Stimulated activated CD4-positive, alpha-beta T cell treated with anti-CD3 and anti-CD28 coated beads, Interleukin-4, amount 100 ng/mL, for 4 hours (primary cell): ENCODE data around the gene SNPH.

Experiments used
- DNase-seq, 2 experiments: peaks; one replicate each; pipeline ENCODE4 v3.0.0-alpha.2; 2020

SNPH gene

DNA sequence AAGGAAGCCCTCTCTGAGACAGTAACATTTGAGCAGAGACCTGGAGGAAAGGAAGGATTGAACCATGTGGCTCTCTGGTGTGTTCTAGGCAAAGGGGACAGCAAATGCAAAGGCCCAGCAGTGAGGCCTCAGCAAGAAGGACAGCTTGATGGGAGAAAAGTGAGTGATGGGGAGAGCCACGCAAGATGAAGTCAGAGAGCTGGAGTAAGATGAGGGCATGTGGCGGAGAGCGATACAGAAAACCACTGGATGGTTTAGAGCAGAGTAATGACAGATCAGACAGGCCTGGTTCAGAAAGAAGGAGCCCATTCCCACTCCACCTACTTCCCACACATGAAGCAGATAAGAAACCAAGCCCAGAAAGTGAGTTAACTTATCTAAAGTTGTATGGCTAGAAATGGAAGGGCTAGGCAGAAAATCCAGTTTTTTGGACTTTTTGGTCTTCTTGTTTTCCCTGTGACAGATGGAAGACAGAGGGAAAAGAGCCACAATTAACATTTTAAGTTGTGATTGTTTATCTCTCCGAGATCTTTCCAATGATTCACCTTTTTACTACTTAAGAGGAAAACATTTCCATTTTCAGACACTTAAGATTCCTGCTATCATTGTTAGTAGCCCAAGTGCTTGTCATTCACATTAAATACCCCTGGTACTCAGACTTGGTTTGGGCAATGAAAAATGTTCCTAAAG is 723 bp upstream of the SNPH start:
- no peak for DNase-seq

DNA sequence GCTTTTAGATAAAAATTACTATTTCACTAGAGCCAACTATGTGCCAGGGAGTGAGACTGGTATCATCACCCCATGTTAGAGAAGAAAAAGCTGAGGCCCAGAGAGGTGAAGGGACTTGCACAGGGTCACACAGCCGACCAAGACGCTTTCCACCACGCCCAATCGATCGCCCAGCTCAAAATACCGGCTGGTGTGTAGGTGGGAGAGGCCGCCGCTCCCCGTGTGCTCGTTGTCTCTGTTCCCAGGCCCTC is 253 bp upstream of the SNPH start:
- DNase-seq, result no peak

DNA sequence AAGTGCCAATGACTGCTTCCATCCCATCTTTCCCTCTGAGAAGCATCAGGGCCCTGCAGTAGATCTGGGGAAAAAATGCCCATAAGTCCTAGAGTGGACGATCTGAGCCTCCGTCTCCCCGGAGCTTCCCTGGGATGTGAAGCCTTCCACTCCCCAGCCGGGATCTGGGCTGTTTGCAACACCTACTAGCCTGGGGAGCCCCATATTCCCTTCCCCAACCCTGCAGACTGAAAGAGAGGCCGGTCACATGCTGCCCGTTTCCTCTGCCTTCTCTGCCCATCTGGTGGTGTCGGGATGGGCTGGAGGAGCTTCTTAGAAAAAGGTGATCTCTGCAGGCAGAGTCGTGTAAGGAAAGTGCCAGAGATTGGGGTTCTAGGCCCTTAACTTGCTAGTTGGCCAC is 1.1 kb downstream of the SNPH start:
- no peak for DNase-seq

DNA sequence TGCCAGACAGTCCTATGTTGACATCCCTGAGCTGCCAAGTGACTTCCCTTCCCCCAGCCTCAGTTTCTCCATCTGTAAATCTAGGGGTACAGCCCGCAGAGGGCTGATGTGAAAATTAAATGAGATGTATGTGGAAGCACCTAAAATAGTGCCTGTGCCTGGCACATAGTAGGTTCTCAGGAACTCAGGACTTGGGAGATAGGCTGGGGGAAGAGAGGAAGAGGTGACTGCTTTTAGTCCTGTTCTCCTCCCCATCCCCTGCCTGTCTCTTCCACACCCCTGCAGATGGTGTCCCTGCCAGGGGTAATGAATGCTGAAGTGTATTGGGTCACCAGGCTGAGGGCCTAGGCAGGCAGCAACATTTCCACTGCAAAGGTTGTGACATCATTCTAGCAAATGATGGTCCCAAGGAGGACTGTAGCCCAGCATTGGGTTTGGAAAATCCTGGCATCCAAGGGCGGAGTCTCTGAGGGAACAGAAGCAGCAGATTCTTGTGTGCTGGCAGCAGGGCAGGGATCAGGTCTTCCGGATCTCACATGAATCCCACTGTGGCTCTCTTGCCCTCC is 1.8 kb downstream of the SNPH start:
- DNase-seq, result no peak

DNA sequence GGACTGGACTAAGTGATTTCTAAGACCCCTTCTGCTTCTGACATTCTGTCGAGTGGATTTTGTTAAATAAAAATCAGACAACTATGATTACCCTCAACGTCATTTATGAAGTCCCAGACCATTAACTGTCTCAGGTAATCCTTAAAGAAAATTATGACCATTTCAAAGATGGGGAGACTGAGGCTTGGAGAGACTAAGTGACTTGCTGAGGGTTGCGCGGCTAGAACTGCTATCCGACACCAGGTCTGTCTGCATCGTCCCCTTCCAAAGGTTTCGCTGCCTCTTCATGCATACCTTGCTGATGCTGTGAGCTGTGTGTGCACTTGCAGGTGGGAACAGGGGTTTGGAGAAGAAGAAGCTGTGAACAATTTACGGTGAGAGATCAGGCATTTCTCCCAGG is 3.1 kb downstream of the SNPH start:
- DNase-seq, result no peak

DNA sequence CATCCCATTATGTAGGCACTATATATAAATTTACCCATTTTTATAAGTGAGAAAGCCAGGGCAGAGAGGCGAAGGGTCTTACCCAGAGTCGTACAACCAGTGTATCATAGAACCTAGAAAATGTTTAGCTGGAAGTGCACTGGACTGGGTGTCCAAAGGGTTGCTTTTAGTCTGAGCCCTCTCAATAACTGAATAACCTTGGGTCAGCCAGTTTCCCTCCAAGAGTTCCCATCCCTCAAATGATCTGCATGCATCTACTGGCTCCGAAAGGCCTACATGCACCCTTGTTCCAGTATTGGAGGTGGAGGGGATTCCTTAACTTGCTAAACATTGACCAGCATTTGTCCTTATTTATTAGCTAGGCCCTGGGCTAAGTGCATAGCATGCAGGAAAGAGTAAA is 3.8 kb downstream of the SNPH start:
- DNase-seq, result no peak

DNA sequence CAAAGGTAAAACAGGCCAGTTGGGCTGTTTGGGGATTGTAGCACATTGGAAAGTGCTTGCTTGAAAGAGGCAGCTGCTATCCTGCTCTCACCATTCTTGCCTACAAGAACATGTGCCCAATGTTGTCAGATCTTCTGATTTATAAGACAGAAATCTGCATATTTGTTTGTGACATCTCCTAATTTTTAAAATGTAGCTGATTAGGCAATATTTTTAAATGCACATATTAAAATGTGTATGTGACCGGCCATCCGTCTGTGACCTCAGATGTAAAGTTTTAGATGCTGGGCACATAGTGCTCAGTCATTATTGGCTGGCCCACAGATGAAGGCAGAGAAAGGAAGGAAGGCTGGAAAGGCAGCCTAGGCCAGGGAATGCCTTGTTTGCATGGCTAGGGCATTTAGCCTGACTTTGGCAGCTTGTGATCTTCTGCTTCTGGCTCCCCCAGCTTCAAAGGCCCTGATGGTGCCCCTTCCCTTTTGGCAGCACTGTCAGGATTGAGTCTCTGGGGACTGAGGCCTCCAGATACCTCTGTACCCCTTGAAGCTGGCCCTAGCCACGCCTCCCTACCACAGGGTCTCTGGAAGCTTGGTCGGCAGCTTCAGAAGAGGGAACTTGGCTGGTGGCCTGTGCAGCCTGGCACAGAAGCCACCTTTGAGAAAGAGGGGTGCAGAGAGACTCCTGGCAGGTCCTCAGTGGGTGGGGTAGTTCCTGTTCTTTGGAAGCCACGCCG is 6.4 kb downstream of the SNPH start:
- DNase-seq, result no peak

DNA sequence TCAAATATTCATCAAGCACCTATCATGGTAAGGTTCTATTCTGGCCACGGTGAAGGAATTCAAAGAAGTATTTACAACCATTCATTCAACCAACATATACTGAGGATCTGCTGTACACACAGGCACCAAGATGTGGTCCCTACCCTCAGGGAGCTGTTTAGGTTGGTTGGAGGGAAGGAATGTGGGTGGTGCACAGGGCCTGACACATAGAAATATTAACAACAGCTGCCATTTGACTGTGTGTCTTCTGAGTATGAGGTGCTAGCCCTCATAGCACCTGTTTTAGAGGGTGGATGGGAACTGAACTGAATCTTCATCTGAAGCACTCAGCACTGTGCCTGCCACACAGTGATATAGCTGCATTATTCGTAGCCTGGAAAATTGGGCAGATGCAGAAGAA is 7.3 kb downstream of the SNPH start:
- DNase-seq, result no peak

DNA sequence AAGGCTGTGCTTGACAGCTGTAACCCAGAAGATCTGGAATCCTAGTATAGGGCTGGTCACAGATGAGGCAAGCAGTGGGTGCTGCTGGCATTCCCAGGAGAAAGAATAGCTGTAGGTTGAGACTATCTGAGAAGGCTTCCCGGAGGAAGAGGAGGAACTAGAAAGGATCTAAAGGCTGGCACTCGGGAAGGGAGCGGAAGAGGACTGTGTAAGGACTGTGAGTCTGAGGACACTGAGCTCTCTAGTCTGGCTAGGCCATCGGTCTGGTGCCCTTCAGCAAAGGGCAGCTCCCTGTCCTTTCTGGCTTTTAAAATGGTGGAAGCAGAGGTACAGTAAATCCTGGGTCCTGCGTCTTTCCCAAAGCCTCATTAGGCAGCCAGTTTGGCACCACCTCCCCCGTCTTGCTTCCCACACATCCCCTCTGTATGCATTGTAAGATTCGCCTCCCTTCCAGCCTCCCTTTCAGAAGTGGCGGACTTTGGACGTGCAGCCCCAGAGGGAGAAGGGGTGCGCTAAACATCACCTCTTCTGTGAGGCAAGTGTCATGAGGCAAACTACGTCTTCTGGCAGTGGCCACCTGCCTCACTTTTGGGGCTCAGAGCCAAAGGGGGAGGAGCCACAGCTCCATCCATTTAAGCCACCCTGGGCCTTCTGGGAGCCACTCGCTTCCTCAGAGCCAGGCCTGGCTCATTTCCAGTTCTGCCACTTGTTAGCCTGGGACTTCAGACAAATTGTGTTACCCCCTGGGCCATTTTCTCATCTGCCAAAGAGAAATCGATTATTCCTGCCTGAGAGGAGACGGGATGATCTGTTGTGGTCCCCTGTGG is 8.6 kb downstream of the SNPH start:
- no peak for DNase-seq

DNA sequence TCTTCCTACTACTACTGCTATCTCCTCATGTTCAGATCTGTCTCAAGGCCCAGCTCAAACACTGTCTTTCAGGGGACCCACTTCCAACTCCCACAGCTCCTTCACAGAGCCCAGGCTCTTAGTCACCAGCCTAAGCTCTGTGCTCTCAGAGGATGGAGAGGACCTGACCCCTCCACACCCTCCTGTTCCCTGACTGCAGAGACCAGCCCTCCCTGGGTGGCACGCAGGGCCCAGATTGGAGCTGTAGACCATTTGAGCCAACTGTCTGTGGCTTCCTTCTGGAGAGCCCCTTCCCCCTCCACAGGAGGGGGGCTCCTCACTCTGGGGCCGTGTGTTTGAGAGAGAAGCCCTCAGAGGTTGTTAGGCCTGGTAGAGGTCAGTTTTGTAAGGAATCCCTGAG is 9.8 kb downstream of the SNPH start:
- DNase-seq, result no peak

DNA sequence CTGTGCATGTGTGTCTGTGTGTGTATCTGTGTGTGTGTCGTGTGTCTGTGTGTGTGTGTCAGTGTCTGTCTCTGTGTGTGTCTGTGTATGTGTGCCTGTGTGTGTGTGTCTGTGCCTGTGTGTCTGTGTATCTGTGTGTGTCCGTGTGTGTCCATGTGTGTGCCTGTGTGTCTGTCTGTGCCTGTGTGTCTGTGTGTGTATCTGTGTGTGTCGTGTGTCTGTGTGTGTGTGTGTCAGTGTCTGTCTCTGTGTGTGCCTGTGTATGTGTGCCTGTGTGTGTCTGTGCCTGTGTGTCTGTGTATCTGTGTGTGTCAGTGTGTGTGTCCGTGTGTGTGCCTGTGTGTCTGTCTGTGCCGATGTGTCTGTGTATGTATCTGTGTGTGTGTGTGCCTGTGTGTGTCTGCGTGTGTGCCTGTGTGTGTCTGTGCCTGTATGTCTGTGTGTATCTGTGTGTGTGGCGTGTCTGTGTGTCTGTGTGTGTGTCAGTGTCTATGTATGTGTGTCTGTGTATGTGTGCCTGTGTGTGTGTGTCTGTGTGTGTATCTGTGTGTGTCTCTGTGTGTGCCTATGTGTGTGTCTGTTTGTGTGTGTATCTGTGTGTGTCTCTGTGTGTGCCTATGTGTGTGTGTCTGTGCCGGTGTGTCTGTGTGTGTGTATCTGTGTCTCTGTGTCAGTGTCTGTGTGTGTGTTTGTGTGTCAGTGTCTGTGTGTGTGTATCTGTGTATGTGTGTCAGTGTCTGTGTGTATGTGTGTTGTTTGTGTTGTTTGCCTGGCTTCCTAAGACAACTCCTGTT is 11.6 kb downstream of the SNPH start:
- no peak for DNase-seq

DNA sequence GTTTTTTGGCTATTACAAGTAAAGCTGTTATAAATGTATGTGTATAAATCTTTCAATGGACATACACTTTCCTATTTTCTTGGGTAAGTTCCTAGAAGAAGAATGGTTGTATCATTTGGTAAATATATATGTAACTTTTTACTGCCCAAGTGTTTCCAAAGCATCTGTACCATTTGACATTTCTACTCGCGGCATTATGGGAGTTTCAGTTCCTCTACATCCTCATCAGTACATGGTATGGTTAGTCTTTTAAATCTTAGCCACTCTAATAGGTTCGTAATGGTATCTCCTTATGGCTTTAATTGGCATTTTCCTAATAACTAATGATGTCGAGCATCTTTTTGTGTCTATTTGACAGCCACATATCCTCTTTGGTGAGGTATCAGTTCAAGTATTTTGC is 12.9 kb downstream of the SNPH start:
- DNase-seq, result no peak

DNA sequence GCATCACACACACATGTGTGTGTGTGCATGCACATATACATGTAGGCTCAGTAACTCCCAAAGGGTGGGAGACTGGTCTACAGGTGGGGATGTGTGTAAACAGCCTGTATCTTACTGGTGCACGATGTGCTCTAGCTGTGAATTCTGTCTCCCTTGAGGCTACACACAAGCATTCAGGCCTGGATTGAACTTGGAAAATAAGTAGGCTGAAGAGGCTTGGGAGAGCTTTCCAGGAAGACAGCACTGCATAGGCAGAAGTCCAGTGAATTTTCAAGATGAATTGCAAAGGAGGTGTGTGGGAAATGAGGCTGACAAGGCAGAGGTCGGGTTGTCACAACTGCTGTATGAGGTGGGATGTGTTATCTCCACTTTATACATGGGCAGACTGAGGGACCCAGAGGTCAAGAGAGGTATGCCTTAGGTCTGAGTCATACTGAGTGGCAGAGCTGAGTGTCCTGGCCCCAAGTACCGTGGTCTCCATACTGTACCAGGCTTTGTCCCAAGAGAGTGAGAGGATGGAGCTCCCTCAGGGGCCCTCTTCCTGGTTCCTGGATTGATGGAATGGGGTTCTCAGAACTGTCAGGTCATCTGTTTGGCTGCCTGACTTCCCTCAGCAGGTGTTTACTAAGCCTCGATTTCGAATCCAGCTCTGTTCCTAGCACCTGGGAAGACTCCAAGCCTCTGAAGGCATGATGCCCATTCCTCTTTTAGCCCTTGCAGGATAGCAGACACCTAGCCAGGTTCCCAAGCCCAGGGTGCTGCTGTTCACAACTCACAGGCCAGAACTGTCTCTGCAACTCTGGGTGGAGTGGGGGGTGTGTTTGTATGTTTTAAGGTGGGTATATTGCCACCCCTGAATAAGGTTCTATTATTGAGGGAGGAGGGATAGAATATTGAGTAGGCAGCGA is 14.4 kb downstream of the SNPH start:
- no peak for DNase-seq

DNA sequence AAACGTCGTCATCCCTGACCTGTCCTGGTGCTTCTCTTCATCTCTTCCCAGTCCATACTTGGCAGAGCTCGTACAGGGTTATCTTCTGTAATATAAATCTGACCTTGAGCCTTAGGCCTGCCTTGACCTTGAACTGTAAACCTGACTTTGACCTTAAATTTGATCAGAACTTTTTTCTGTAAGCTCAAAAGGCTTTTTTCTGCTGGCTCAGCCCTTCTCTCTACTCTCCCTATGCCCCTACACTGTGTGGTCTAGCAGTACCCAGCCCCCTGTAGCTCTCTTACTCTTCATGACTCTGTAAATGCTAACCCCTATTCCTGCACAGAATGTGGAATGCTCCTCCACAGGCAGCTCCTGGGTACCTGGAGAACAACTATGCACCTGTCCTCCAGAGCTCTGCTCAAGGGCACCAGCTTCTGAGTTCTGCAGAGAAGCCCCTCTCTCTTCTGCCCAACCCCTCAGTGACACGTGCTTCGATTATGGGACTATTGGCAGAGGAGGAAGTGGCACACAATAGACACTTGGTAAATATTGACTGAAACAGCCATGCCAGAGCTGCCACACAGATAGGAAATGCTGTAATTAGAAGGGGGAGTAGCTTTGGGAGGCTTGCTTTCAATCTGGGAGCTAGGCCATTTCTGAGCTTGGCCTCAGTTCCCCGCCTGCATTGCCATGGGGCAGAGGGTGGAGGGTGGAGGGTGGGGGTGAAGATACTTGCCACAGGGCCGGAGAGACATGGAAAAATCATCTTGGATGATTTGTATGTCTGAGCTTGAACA is 15.4 kb downstream of the SNPH start:
- no peak for DNase-seq

DNA sequence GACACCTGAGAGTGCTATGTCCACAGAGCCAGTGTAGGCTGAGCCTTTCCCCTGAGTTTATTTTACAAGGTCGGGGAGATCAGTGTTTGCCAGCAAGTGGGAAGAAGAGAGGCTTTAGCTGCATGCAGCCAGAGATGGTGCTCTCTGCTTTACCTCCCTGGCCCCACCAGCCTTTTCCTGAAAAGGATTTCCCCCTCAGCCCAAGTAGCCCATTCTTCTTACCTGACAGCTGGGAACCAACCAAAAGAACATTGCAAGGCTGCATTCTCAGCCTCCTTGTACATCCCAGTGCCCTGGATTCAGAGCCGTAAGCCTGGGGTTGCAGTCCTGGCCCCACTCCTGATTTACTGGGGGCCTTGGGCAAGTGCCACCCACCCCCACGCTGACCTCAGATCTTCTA is 16.9 kb downstream of the SNPH start:
- DNase-seq, result no peak

DNA sequence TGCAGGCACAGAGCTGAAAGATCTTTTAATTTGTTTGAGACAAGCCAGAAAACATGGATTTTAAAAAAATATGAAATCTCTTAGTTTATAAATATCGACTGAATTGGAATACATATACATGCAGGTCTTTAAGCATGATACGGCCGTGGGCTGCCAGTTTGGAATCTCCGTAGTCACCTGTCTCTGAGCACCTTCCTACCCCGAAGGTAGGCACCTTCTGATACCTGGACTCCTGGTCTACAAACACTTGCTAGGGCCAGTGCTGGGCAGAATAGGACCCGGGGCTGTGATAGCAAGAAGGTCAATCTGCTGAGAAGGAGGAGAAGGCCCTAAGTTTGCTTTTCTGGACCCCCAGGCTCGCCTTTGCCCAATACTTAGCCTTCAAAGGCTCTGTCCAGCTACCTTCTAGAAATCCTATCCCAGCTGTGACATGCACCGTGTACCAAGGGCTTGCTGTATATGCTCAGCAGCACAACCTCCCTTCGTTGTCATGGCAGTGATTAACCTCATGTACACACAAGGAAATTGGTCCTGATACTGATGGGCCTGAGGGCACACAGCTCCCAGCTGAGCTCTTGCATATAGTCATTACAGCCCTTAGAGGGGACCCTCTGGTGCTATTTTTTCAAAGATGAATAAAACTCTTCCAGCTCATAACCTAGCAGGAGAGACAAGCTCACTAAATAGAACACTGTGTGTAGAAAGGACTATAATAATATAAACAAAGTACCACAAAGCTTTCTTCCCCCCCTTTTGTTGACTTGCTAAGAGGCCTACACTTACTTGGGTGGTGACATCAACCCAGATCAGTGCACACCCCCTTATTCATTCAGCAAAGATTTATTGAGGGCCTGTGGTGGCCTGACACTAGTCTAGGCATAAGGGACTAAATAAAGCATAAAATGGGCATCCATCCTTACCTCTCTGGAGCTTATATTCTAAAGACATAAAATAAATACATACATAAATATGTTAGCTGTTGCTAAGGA is 17.7 kb downstream of the SNPH start:
- no peak for DNase-seq

DNA sequence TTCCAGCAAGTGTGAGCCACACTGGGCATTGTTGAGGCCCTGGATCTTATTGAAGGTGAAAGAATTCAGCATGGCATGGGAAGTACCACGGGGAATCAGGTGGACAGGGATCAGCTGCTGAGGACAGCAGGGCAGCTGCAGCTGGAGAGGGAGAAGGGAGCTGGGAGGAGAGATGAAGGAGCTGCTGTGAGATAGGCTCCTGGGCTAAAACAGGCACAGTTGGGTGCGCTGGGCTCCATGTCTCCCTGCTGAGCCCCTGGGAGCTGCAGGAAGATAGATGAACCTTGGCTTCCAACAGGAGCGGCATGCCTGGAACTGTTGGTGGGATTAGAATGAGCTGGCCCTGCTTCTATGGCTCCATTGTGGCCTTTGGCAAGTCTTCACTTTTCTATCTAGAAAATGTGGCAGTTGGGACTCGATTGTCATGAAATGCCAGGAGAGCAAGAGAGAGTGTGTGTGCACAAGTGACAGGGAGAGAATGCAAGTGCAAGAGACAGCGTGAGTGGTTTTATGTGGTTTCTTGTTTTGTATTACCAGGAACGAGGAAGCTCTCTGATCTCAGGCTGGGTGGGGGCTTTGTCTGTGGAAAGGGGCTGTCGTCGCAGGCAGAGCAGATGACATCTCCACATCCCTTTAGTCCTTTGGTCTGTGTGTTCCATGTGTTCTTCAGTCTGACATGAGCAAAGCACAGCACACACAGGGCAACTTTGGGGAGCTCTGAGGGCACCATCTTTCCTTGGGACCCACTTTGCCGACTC is 20.4 kb downstream of the SNPH start:
- peak in 1 of 2 experiments; percentile 31 for DNase-seq

DNA sequence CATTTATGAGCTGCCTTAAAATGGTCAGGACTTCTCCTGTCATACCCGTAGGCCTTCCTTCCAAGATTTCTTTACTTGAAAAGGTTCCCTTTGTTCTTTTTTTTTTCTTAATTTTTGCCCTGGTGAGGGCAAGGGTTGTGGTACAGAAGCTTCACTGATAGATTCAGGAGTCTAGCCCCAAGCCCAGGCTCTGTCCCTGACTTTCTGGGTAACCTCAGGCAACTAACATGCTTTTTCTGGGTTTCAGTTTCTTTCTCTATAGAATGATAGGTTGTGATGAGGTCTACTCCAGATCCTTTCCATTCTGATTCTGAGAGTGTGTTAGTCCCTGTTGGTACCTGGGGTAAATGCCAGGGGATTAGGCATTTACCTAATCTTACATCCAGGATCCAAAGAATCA is 21.2 kb downstream of the SNPH start:
- DNase-seq, result no peak
